Measurements from ENCODE around the gene C16orf54.
"Not testable (repeated sequence)": the region's sequence is repeated elsewhere in the genome, so short reads cannot be mapped to it uniquely, and the experiment has no call there.

Gene C16orf54

GRCh38 chr16:29790183-29790948 is 44.6 kb upstream of the C16orf54 start, which contains the start of gene KIF22:
KIF22 (plus strand) TSS chr16:29790751; CDS start chr16:29790760, 9 bp downstream.
- Histone ChIP-seq H3K27ac (peak within 1 kb of the TSS; percentile 87 to 92), H3K4me1 (peaks cover 0 to 27% (median 18%) of the 10 kb centered on the region in 4 donors), H3K27me3 (no peaks in the 10 kb centered on the region), H3K9me3 (no peaks in the 10 kb centered on the region), H3K36me3 (no peaks in the 10 kb centered on the region), H3K4me3 (peak within 1 kb of the TSS; percentile 77 to 78)
- intact Hi-C loops (cut with DNase I; ENCODE audit: low total_unique reads): no loop called here
- peak; percentile 71 to 73 for TF ChIP-seq CTCF (IDR thresholded peaks at IDR 0.05)
- DNase-seq: peak; percentile 99

- no peak for TF ChIP-seq CTCF (IDR thresholded peaks at IDR 0.05)
- Histone ChIP-seq H3K4me1 (peaks cover 0 to 27% (median 24%) of the 10 kb centered on the region in 4 donors), H3K27ac (peak overlapping the region; percentile 87 to 92), H3K4me3 (peak overlapping the region; percentile 77 to 78), H3K27me3 (no peaks in the 10 kb centered on the region), H3K9me3 (no peaks in the 10 kb centered on the region), H3K36me3 (no peaks in the 10 kb centered on the region)
- intact Hi-C loops (cut with DNase I; ENCODE audit: low total_unique reads): no loop called here
- peak in 1 of 2 donors; percentile 28 for DNase-seq
Measured at GRCh38 chr16:29789775-29790182, 44.0 kb upstream of the C16orf54 start.

- H3K4me3 ChIP-seq; H3K27ac ChIP-seq; intact Hi-C loops (cut with DNase I; ENCODE audit: low total_unique reads); H3K9me3 ChIP-seq; H3K36me3 ChIP-seq; H3K27me3 ChIP-seq; DNase-seq: not testable (repeated sequence)
- H3K4me1 ChIP-seq: peaks cover 0 to 26% (median 22%) of the 10 kb centered on the region in 4 donors
Measured at GRCh38 chr16:29787155-29787554, 41.4 kb upstream of the C16orf54 start.

GRCh38 chr16:29784901-29785500 is 39.2 kb upstream of the C16orf54 start:
- intact Hi-C loops (cut with DNase I; ENCODE audit: low total_unique reads): no loop called here
- DNase-seq: peak; percentile 49 to 83
- Histone ChIP-seq H3K4me1 (peaks cover 0 to 14% (median 9%) of the 10 kb centered on the region in 4 donors), H3K4me3 (peak overlapping the region; percentile 14 to 32), H3K9me3 (no peaks in the 10 kb centered on the region), H3K27me3 (peaks cover 0 to 7% of the 10 kb centered on the region in 2 donors), H3K36me3 (no peaks in the 10 kb centered on the region), H3K27ac (peak overlapping the region in 1 of 2 donors; percentile 5)
- TF ChIP-seq CTCF (IDR thresholded peaks at IDR 0.05): peak; percentile 70 to 77

GRCh38 chr16:29784157-29784556 is 38.4 kb upstream of the C16orf54 start:
- Histone ChIP-seq H3K27me3 (peaks cover 0 to 13% of the 10 kb centered on the region in 2 donors), H3K9me3 (no peaks in the 10 kb centered on the region), H3K4me3 (no peak overlapping the region), H3K27ac (no peak overlapping the region), H3K4me1 (peaks cover 0 to 9% (median 4%) of the 10 kb centered on the region in 4 donors), H3K36me3 (no peaks in the 10 kb centered on the region)
- DNase-seq: no peak
- TF ChIP-seq CTCF (IDR thresholded peaks at IDR 0.05): no peak
- intact Hi-C loops (cut with DNase I; ENCODE audit: low total_unique reads): no loop called here

- intact Hi-C loops (cut with DNase I; ENCODE audit: low total_unique reads); H3K4me3 ChIP-seq; H3K4me1 ChIP-seq; DNase-seq; H3K9me3 ChIP-seq; H3K36me3 ChIP-seq; H3K27ac ChIP-seq: not testable (repeated sequence)
- peaks cover 0 to 21% of the 10 kb centered on the region in 2 donors for H3K27me3 ChIP-seq
Measured at GRCh38 chr16:29783094-29783953, 37.5 kb upstream of the C16orf54 start.
